ENCODE results near the gene INTS3. TPM values are rescaled to one million over a fixed set of nuclear protein-coding genes. Genes with fewer than 3 reads are reported as not detected.

The INTS3 gene
- total RNA-seq, 1 experiment from 2014 or later: 56.7 TPM

- CTCF ChIA-PET: no interaction called here
- DNase-seq (ENCODE audit: low spot score): peak; percentile 41
- Histone ChIP-seq H3K4me1 (ENCODE audit: insufficient read depth, low read length, poor library complexity, severe bottlenecking) (no peaks in the 10 kb centered on the region), H3K9me3 (ENCODE audit: low read depth, low read length, poor library complexity, severe bottlenecking) (no peaks in the 10 kb centered on the region), H3K27me3 (replicated peaks; ENCODE audit: insufficient read depth, low read depth, low read length, poor library complexity) (no peaks in the 10 kb centered on the region), H3K4me3 (ENCODE audit: low read depth, low read length, poor library complexity, severe bottlenecking) (no peak overlapping the region), H3K27ac (ENCODE audit: low read depth, low read length, poor library complexity, severe bottlenecking) (peak overlapping the region; percentile 27), H3K36me3 (ENCODE audit: insufficient read depth, low read length, poor library complexity, severe bottlenecking) (peaks cover 88% of the 10 kb centered on the region)
- no TSS peak for BruUV-seq (replicated peaks)
- no peak for TF ChIP-seq CTCF (conservative IDR thresholded peaks at IDR 0.05; ENCODE audit: low read depth, low read length)
- no peak for TF ChIP-seq EZH2 (IDR thresholded peaks at IDR 0.05; ENCODE audit: borderline replicate concordance, low read depth, low read length, poor library complexity, severe bottlenecking)
- intact Hi-C loops (cut with micrococcal nuclease; ENCODE audit: unreplicated experiment): no loop called here
- POLR2A ChIA-PET (ENCODE audit: low non-redundant PET): interaction anchor here (0.7 kb wide), 1 partner anchor 54 kb away, joined by 8 read pairs; no protein-coding TSS in a partner anchor
Measured at GRCh38 chr1:153745417-153745816, 17.6 kb downstream of the INTS3 start.

- no peaks in the 10 kb centered on the region for H3K27me3 ChIP-seq (replicated peaks; ENCODE audit: insufficient read depth, low read depth, low read length, poor library complexity)
- ChIA-PET CTCF (no interaction called here), POLR2A (ENCODE audit: low non-redundant PET) (interaction anchor here (0.7 kb wide), 1 partner anchor 55 kb away, joined by 8 read pairs; no protein-coding TSS in a partner anchor)
- no peak overlapping the region for H3K27ac ChIP-seq (ENCODE audit: low read depth, low read length, poor library complexity, severe bottlenecking)
- no TSS peak for BruUV-seq (replicated peaks)
- H3K36me3 ChIP-seq (ENCODE audit: insufficient read depth, low read length, poor library complexity, severe bottlenecking): peaks cover 88% of the 10 kb centered on the region
- TF ChIP-seq CTCF (conservative IDR thresholded peaks at IDR 0.05; ENCODE audit: low read depth, low read length): no peak
- TF ChIP-seq EZH2 (IDR thresholded peaks at IDR 0.05; ENCODE audit: borderline replicate concordance, low read depth, low read length, poor library complexity, severe bottlenecking): no peak
- no peak overlapping the region for H3K4me3 ChIP-seq (ENCODE audit: low read depth, low read length, poor library complexity, severe bottlenecking)
- H3K9me3 ChIP-seq (ENCODE audit: low read depth, low read length, poor library complexity, severe bottlenecking): no peaks in the 10 kb centered on the region
- intact Hi-C loops (cut with micrococcal nuclease; ENCODE audit: unreplicated experiment): no loop called here
- DNase-seq (ENCODE audit: low spot score): no peak
- no peaks in the 10 kb centered on the region for H3K4me1 ChIP-seq (ENCODE audit: insufficient read depth, low read length, poor library complexity, severe bottlenecking)
Measured at GRCh38 chr1:153746174-153746573, 18.3 kb downstream of the INTS3 start.

- H3K9me3 ChIP-seq (ENCODE audit: low read depth, low read length, poor library complexity, severe bottlenecking): no peaks in the 10 kb centered on the region
- BruUV-seq (replicated peaks): no TSS peak
- peaks cover 81% of the 10 kb centered on the region for H3K36me3 ChIP-seq (ENCODE audit: insufficient read depth, low read length, poor library complexity, severe bottlenecking)
- no peak for DNase-seq (ENCODE audit: low spot score)
- H3K27me3 ChIP-seq (replicated peaks; ENCODE audit: insufficient read depth, low read depth, low read length, poor library complexity): no peaks in the 10 kb centered on the region
- POLR2A ChIA-PET (ENCODE audit: low non-redundant PET): no interaction called here
- TF ChIP-seq EZH2 (IDR thresholded peaks at IDR 0.05; ENCODE audit: borderline replicate concordance, low read depth, low read length, poor library complexity, severe bottlenecking): no peak
- no peak for TF ChIP-seq CTCF (conservative IDR thresholded peaks at IDR 0.05; ENCODE audit: low read depth, low read length)
- H3K4me3 ChIP-seq (ENCODE audit: low read depth, low read length, poor library complexity, severe bottlenecking): no peak overlapping the region
- H3K4me1 ChIP-seq (ENCODE audit: insufficient read depth, low read length, poor library complexity, severe bottlenecking): no peaks in the 10 kb centered on the region
- no peak overlapping the region for H3K27ac ChIP-seq (ENCODE audit: low read depth, low read length, poor library complexity, severe bottlenecking)
- intact Hi-C loops (cut with micrococcal nuclease; ENCODE audit: unreplicated experiment): loop anchor here (1.0 to 2.0 kb wide), 2 partner anchors 70 to 238 kb away; partner anchors contain the start of gene NPR1
- CTCF ChIA-PET: no interaction called here
Measured at GRCh38 chr1:153748903-153749302, 21.1 kb downstream of the INTS3 start.

Measured in A673 (cell line).